ENCODE results near the gene PLEKHB1. TPM values are rescaled to one million over a fixed set of nuclear protein-coding genes. Genes with fewer than 3 reads are reported as not detected.

PLEKHB1 gene
- total and polyA plus RNA-seq, 4 donors: 0.75 to 1.4 (median 1.1) TPM

- Histone ChIP-seq H3K27ac (ENCODE audit: low read depth in 1 of 2, low read length in 2 of 2) (no peak overlapping the region), H3K9me3 (ENCODE audit: control insufficient read depth in 4 of 4, low read length in 3 of 4) (no peaks in the 10 kb centered on the region), H3K36me3 (ENCODE audit: control insufficient read depth in 4 of 4, insufficient read depth in 3 of 4, low read depth in 1 of 4, low read length in 3 of 4) (no peaks in the 10 kb centered on the region), H3K4me1 (ENCODE audit: control insufficient read depth in 4 of 4, insufficient read depth in 4 of 4, low read length in 3 of 4) (no peaks in the 10 kb centered on the region), H3K9ac (ENCODE audit: low read depth in 1 of 2, low read length in 2 of 2) (no peak overlapping the region), H3K4me3 (ENCODE audit: low read depth in 1 of 3, low read length in 3 of 3) (no peak overlapping the region), H3K27me3 (ENCODE audit: control insufficient read depth in 4 of 4, insufficient read depth in 4 of 4, low read length in 3 of 4) (no peaks in the 10 kb centered on the region)
- no peak for DNase-seq (ENCODE audit: low spot score)
- no peak for TF ChIP-seq ZBTB33 (IDR thresholded peaks at IDR 0.05)
- TF ChIP-seq MAX (IDR thresholded peaks at IDR 0.05): no peak
- WGBS: 95% methylated on average over 1 of the region's 1 CpG
These were observed 21.5 kb downstream of the PLEKHB1 start for GRCh38 chr11:73667891-73668290.

- WGBS: 93% methylated on average over 3 of the region's 3 CpGs
- no peaks in the 10 kb centered on the region for H3K27me3 ChIP-seq (ENCODE audit: control insufficient read depth in 4 of 4, insufficient read depth in 4 of 4, low read length in 3 of 4)
- no peak overlapping the region for H3K9ac ChIP-seq (ENCODE audit: low read depth in 1 of 2, low read length in 2 of 2)
- no peaks in the 10 kb centered on the region for H3K9me3 ChIP-seq (ENCODE audit: control insufficient read depth in 4 of 4, low read length in 3 of 4)
- H3K4me3 ChIP-seq (ENCODE audit: low read depth in 1 of 3, low read length in 3 of 3): no peak overlapping the region
- H3K4me1 ChIP-seq (ENCODE audit: control insufficient read depth in 4 of 4, insufficient read depth in 4 of 4, low read length in 3 of 4): no peaks in the 10 kb centered on the region
- no peak for TF ChIP-seq HNF4G (IDR thresholded peaks at IDR 0.05)
- no peak for TF ChIP-seq FOXA1 (IDR thresholded peaks at IDR 0.05)
- TF ChIP-seq ATF3 (IDR thresholded peaks at IDR 0.05): no peak
- no peak for TF ChIP-seq JUND (IDR thresholded peaks at IDR 0.05)
- no peak for TF ChIP-seq MAX (IDR thresholded peaks at IDR 0.05)
- TF ChIP-seq RAD21 (IDR thresholded peaks at IDR 0.05): no peak
- no peak for TF ChIP-seq YY1 (IDR thresholded peaks at IDR 0.05)
- no peak for TF ChIP-seq FOXA2 (IDR thresholded peaks at IDR 0.05)
- no peak for TF ChIP-seq NR2F2 (IDR thresholded peaks at IDR 0.05)
- TF ChIP-seq CTCF (IDR thresholded peaks at IDR 0.05; ENCODE audit: low read depth, low read length, missing input control): no peak
- no peak for TF ChIP-seq REST (IDR thresholded peaks at IDR 0.05)
- no peak for DNase-seq (ENCODE audit: low spot score)
- H3K27ac ChIP-seq (ENCODE audit: low read depth in 1 of 2, low read length in 2 of 2): no peak overlapping the region
- H3K36me3 ChIP-seq (ENCODE audit: control insufficient read depth in 4 of 4, insufficient read depth in 3 of 4, low read depth in 1 of 4, low read length in 3 of 4): peaks cover 0 to 4% (median 0%) of the 10 kb centered on the region in 4 donors
These were observed 24.4 kb downstream of the PLEKHB1 start for GRCh38 chr11:73670808-73671207.
